Panc1 (cell line): ENCODE data around the gene CHDH. TPM values are rescaled to one million over a fixed set of nuclear protein-coding genes. Genes with fewer than 3 reads are reported as not detected.

Experiments
- ATAC-seq: fragments of 200-7000 bp; cut with Tn5 transposase; 2 replicates; pipeline ENCODE4 v1.9.1; 2020; ENCODE audit warnings: mild to moderate bottlenecking, moderate library complexity
- BruUV-seq: library from RNA; stranded (reverse); fragments of 400-500 nt; replicated peaks from 2 replicates; lab custom pipeline; 2021; lab: Mats Ljungman, UMichigan
- CTCF ChIA-PET: fragments of 300-600 bp; sonication (Branson Sonifier 250); formaldehyde crosslinking; loops from one replicate; lab custom pipeline; 2022; ENCODE audit warnings: antibody characterized with exemption; lab: Charles Lee
- POLR2A ChIA-PET: fragments of 300-600 bp; sonication (Branson Sonifier 250); formaldehyde crosslinking; loops from one replicate; lab custom pipeline; 2022; ENCODE audit warnings: antibody characterized with exemption; lab: Charles Lee
- DNase-seq: peaks from one replicate; pipeline ENCODE4 v3.0.0-alpha.2; 2010; ENCODE audit warnings: low read depth, low spot score
- H3K27ac ChIP-seq: 2 replicates; pipeline ENCODE4 v1.5.1; 2011; ENCODE audit warnings: mild to moderate bottlenecking, low read length, inconsistent platforms
- H3K27me3 ChIP-seq: fragments of 200-500 bp; sonication (Bioruptor generic); 2 replicates; pipeline ENCODE4 v1.6.0; 2014; ENCODE audit warnings: low read length, inconsistent platforms; ENCODE audit not compliant: control insufficient read depth, insufficient read depth
- H3K36me3 ChIP-seq: fragments of 200-500 bp; sonication (Bioruptor generic); 2 replicates; pipeline ENCODE4 v1.5.1; 2014; ENCODE audit warnings: inconsistent platforms, mild to moderate bottlenecking, low read length, moderate library complexity; ENCODE audit not compliant: control insufficient read depth, insufficient read depth
- H3K4me1 ChIP-seq: 2 replicates; pipeline ENCODE4 v1.5.1; 2011; ENCODE audit warnings: inconsistent platforms, mild to moderate bottlenecking, low read length, moderate library complexity; ENCODE audit not compliant: control insufficient read depth, insufficient read depth
- H3K4me3 ChIP-seq, 2 experiments: 2 replicates each; pipeline ENCODE4 v1.5.1; 2011 to 2012; ENCODE audit warnings: low read depth in 2 of 2, low read length in 2 of 2, mild to moderate bottlenecking in 2 of 2, inconsistent platforms in 1 of 2, moderate library complexity in 1 of 2
- H3K9me3 ChIP-seq: fragments of 200-500 bp; sonication (Bioruptor generic); 2 replicates; pipeline ENCODE4 v1.5.1; 2014; ENCODE audit warnings: low read depth, mild to moderate bottlenecking, inconsistent platforms, low read length, moderate library complexity; ENCODE audit not compliant: control insufficient read depth, insufficient read depth
- POLR2AphosphoS5 ChIP-seq: IDR thresholded peaks from 2 replicates; pipeline ENCODE4 v1.6.1; 2012; ENCODE audit warnings: mild to moderate bottlenecking, low read depth, low read length, moderate library complexity
- SIN3A ChIP-seq: IDR thresholded peaks from 2 replicates; pipeline ENCODE4 v1.6.1; 2012; ENCODE audit warnings: low read depth, mild to moderate bottlenecking, low read length, moderate library complexity, borderline replicate concordance; ENCODE audit not compliant: insufficient read depth
- TCF7L2 ChIP-seq: IDR thresholded peaks from 2 replicates; pipeline ENCODE4 v1.6.1; 2011; ENCODE audit warnings: mild to moderate bottlenecking, low read depth, low read length, inconsistent platforms
- in situ Hi-C: cut with HindIII; loops from 2 replicates; pipeline ENCODE4 v1.10.0; 2016; ENCODE audit warnings: low sequenced_read_pairs, low pct_unique_long_range_greater_than_20kb
- intact Hi-C: fragments of 100-400 bp; cut with micrococcal nuclease; formaldehyde crosslinking; loops from one replicate; pipeline ENCODE4 v1.10.0; 2022; ENCODE audit not compliant: unreplicated experiment
- total RNA-seq: library from RNA; stranded (reverse); gene quantifications from one replicate; pipeline ENCODE4 v1.2.1, GENCODE V29; 2021; ENCODE audit not compliant: unreplicated experiment
- TF ChIP-seq, protein P1 (sequence below), 2 experiments: IDR thresholded peaks; 2 replicates each; pipeline ENCODE4 v1.6.1; 2011 to 2012; ENCODE audit warnings: low read depth in 2 of 2, control low read depth in 1 of 2, low read length in 1 of 2, mild to moderate bottlenecking in 1 of 2, moderate library complexity in 1 of 2; ENCODE audit not compliant: insufficient read depth in 1 of 2
- TF ChIP-seq, protein P2 (sequence below): fragments of 450-650 bp; IDR thresholded peaks from 2 replicates; pipeline ENCODE4 v1.5.1; 2017; ENCODE audit warnings: mild to moderate bottlenecking

The CHDH gene
- total RNA-seq, 1 experiment from 2014 or later = 24.1 TPM

DNA sequence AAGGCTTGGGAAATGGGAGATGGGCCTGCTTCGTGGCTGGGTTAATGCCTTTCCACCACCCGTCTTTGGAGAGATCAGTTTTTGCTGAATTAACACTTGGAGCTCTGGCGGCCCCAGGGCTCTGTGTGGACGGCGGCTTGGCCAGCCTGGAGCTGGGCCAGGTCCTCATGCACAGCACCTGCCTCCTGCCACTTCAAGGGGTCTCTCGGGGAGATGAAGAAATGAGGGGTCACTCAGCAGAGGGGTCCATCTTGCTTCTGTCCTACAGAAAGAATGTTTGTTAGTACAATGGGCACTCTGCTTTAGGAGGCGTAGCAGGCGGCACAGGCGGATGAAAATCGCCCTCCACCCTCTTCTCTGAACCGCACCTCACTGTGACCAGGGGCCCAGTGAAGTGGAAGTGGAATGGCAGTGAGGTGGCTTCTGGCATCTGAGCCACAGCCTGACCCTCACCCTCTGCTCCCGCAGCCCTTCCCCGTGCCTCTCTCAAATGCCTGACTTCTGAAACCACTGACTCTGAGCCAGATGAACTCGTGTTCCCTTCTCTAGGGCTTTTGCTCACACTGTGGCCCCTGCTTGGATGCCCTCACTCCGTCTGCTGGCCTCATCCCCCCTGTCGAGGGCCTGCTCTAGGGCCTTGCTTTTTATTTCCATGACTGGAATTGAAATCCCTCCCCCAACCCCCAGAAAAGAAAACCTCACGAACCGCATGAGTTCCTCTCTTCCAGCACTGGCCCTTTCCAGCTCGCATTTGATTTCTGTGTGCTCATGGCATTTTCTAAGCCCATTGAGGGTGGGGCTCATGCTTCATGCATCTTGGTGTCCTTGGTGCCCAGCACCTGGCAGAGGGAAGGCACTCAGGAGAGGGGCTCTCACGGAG lies 42.2 kb downstream of the CHDH start:
- ChIA-PET POLR2A (no interaction called here), CTCF (no interaction called here)
- no peak for TF ChIP-seq SIN3A
- no peak for TF ChIP-seq TCF7L2
- TF ChIP-seq, protein P1, sequence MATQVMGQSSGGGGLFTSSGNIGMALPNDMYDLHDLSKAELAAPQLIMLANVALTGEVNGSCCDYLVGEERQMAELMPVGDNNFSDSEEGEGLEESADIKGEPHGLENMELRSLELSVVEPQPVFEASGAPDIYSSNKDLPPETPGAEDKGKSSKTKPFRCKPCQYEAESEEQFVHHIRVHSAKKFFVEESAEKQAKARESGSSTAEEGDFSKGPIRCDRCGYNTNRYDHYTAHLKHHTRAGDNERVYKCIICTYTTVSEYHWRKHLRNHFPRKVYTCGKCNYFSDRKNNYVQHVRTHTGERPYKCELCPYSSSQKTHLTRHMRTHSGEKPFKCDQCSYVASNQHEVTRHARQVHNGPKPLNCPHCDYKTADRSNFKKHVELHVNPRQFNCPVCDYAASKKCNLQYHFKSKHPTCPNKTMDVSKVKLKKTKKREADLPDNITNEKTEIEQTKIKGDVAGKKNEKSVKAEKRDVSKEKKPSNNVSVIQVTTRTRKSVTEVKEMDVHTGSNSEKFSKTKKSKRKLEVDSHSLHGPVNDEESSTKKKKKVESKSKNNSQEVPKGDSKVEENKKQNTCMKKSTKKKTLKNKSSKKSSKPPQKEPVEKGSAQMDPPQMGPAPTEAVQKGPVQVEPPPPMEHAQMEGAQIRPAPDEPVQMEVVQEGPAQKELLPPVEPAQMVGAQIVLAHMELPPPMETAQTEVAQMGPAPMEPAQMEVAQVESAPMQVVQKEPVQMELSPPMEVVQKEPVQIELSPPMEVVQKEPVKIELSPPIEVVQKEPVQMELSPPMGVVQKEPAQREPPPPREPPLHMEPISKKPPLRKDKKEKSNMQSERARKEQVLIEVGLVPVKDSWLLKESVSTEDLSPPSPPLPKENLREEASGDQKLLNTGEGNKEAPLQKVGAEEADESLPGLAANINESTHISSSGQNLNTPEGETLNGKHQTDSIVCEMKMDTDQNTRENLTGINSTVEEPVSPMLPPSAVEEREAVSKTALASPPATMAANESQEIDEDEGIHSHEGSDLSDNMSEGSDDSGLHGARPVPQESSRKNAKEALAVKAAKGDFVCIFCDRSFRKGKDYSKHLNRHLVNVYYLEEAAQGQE (IDR thresholded peaks at IDR 0.05; ENCODE audit: insufficient read depth in 1 of 2, low read depth in 2 of 2, low read length in 1 of 2) = no peak
- TF ChIP-seq POLR2AphosphoS5 = no peak
- TF ChIP-seq, protein P2, sequence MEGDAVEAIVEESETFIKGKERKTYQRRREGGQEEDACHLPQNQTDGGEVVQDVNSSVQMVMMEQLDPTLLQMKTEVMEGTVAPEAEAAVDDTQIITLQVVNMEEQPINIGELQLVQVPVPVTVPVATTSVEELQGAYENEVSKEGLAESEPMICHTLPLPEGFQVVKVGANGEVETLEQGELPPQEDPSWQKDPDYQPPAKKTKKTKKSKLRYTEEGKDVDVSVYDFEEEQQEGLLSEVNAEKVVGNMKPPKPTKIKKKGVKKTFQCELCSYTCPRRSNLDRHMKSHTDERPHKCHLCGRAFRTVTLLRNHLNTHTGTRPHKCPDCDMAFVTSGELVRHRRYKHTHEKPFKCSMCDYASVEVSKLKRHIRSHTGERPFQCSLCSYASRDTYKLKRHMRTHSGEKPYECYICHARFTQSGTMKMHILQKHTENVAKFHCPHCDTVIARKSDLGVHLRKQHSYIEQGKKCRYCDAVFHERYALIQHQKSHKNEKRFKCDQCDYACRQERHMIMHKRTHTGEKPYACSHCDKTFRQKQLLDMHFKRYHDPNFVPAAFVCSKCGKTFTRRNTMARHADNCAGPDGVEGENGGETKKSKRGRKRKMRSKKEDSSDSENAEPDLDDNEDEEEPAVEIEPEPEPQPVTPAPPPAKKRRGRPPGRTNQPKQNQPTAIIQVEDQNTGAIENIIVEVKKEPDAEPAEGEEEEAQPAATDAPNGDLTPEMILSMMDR = no peak
- ATAC-seq (no peak), DNase-seq (no peak)
- H3K27ac ChIP-seq = no peak overlapping the region; the same call in 1 of the 2 replicates
- no peaks in the 10 kb centered on the region for H3K27me3 ChIP-seq
- BruUV-seq = no TSS peak
- H3K36me3 ChIP-seq = no peaks in the 10 kb centered on the region
- no peaks in the 10 kb centered on the region for H3K9me3 ChIP-seq
- H3K4me3 ChIP-seq = no peak overlapping the region
- H3K4me1 ChIP-seq = peaks cover 11% of the 10 kb centered on the region
- intact Hi-C loops (no loop called here), in situ Hi-C loops (no loop called here)

DNA sequence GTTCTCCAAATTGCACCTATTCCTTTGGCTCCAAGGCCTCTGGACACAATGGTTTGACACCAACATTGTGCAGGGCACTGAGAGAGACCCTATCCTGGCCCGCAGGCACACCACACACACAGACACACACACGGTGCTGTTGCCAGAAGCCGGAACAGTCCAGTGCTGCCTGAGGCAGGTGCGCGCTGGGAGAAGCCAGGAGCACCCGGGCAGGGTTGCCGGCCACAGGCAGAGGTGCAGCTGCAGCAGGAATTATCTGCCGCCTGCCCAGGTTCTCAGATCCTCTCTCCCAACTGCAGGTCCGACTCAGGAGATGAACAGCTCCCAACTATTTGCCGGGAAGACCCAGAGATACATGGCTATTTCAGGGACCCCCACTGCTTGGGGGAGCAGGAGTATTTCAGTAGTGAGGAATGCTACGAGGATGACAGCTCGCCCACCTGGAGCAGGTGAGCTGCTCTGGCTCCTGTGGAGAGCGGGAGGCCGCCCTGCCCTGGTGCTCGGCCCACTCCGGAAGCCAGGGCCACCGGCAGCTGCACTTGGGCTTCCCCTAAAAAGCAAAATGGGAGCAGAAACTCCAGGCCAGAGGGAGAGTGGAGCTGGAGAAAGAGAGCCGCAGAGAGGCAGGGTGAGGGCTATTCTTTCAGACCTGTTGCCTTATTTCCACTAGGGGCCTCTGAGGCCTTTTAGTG lies 42.9 kb downstream of the CHDH start:
- ATAC-seq = no peak

More for the DNA sequence above, 42.9 kb downstream of the CHDH start:
- peaks cover 11% of the 10 kb centered on the region for H3K4me1 ChIP-seq
- no peak for DNase-seq
- no peaks in the 10 kb centered on the region for H3K9me3 ChIP-seq
- H3K36me3 ChIP-seq = no peaks in the 10 kb centered on the region
- no peaks in the 10 kb centered on the region for H3K27me3 ChIP-seq
- intact Hi-C loops = no loop called here
- TF ChIP-seq POLR2AphosphoS5 (no peak), TCF7L2 (no peak)
- TF ChIP-seq, protein P2 = no peak
- TF ChIP-seq, protein P1 (IDR thresholded peaks at IDR 0.05; ENCODE audit: insufficient read depth in 1 of 2, low read depth in 2 of 2, low read length in 1 of 2) = no peak
- in situ Hi-C loops = no loop called here
- no TSS peak for BruUV-seq
- CTCF ChIA-PET = no interaction called here
- H3K27ac ChIP-seq = no peak overlapping the region
- POLR2A ChIA-PET = no interaction called here
- H3K4me3 ChIP-seq = no peak overlapping the region
